ENCODE measurements around the gene AOPEP.
A peak's percentile ranks its signal among the peaks of the same experiment; 100 is the strongest.
"Not testable (repeated sequence)": the region's sequence is repeated elsewhere in the genome, so short reads cannot be mapped to it uniquely, and the experiment has no call there.

Gene AOPEP

GRCh38 chr9:94867842-94868312, 141.4 kb downstream of the AOPEP start:
- DNase-seq (ENCODE audit: low read depth in 2 of 2, low spot score in 1 of 2) = no peak

DNA sequence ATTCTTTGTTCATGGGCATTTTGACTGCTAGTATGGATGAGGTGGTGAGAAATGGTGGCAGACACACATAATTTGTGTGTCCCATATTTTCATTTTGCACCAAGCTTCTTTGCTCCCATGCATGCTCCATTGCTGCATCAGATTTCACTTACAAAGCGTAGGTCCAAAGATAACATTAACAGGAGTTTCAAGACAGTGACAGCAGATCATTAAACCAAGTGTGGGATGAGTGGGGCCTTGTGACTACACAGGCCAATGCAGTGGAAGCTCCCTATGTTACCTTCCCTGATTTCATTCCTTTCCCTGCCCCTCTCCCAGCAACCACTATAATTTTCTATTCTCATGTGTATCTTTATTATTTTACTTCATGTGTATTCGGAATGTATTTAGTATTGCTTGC, 142.0 kb downstream of the AOPEP start:
- no peak for DNase-seq (ENCODE audit: low read depth in 2 of 2, low spot score in 1 of 2)

GRCh38 chr9:94869415-94869843, 142.9 kb downstream of the AOPEP start:
- no peak for DNase-seq (ENCODE audit: low read depth in 2 of 2, low spot score in 1 of 2)

- DNase-seq (ENCODE audit: low read depth in 2 of 2, low spot score in 1 of 2) = no peak
Observed at GRCh38 chr9:94870465-94870792, 143.9 kb downstream of the AOPEP start.

DNA sequence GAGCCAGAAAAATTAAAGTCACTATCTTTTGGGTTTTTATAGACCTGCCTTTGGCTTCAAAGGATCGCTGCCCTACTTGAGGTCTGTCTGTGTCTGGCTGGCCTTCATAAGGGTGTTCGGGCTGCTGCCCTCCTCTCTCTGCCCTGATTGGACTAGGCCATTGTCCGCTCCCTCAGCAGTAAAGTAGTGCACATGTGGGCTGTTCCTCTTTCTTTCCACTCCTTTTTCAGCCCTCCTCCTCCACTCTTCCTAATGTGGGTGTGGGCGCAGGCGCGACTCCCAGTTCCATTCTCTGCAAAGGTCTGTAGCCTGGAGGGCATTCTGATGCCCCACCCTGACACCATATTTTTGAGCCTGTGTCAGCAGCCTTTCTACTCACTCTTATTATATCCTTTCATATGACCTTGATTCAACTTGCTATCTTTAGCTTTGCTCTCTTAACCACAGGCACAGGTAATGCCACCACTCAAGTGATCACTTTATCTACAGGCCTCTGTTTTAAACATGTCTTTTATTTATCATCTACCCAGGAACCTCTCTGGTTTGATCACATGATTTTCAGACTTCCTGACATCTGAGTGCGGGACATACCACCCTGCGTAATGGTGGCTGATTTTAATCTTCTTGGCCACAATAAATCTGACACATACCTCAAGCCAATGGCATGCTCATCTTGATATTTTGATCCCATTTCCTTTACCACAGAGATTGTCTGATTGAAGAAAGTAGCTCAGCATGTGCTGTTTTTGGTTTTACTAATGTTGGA, 144.5 kb downstream of the AOPEP start:
- DNase-seq (ENCODE audit: low read depth in 2 of 2, low spot score in 1 of 2) = peak in 1 of 2 donors; percentile 7

DNA sequence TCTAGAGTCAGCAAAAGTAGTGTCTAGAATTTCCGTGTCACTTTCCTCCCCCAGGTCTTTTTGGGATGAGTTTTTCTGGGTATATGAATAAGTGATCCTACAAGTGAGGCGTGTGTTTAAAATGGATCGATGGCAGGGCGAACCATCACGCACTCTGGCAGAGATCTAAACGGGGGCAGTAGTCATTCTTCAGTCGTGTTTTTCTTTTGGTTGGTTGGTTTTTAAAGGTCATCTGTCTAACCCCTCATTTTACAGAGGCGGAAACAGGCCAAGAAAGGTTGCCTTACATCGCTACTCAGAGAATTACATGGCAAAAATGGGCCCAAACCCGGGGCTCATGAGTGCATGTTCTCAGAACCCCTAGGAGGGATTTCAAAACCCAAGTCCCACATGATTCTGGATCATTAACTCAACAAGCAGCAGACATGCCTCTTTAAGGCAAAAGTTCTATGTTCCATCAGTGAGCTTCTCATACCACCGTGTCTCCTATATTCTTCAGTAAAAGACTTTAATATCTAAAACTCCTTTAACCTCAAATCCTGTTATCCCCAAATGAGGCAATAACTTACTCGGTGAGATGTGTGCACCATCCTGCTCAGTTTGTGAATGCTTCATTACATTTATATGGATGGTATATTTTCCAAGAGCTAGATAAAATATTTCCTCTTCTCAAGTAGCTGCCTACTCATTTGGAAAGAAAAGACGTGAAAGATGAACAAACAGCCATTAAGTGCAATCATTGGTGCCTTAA, 145.8 kb downstream of the AOPEP start:
- DNase-seq (ENCODE audit: low read depth in 2 of 2, low spot score in 1 of 2) = no peak

DNA sequence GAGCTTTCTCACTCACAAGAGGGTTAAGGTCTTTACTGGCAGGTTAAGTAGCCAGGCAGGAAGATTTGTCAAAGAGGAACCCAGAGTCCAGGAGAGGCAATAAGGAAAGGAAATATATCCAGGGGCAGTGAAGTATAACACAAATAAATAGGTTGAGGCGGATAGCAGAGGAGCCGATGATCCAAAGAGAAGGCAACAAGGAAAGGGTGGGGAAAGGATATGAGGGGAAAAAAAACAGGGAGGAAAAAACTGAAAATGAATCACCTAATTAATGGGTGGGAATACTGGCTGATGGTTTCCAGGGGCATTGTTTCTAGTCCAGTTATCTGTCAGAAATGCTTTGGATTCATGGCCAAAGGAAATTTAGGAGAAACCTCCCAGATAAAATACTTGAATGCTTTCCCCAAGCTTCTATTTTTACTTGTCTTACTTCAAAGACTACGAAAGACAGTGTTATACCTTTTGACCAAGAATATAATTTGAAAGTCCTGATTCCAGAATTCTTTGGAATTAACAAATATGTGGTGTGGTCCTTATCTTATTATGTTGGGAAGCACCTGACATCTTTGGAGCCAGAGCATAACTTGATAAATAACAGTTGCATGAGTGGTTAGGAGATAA, 146.5 kb downstream of the AOPEP start:
- no peak for DNase-seq (ENCODE audit: low read depth in 2 of 2, low spot score in 1 of 2)

DNA sequence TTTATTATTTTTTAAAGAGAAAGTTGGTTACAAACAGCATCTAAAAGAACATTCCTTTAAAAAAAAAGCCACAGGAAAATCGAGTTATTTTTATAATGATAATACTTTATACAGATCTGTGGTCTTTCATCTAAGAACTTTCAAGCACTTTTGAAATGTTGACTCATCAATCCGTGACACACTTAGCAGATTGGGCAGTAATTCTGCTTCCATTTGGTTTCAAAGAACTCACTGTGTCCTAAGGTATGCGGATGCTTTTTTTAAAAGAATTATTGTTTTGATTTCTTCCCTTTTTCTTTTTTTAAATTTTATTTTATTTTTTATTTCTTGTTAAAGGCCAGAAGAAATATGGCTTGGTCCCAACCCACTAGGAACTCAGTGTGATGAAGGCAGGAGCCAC, 147.8 kb downstream of the AOPEP start:
- no peak for DNase-seq (ENCODE audit: low read depth in 2 of 2, low spot score in 1 of 2)

GRCh38 chr9:94875300-94876020, 149.0 kb downstream of the AOPEP start:
- no peak for DNase-seq (ENCODE audit: low read depth in 2 of 2, low spot score in 1 of 2)

DNA sequence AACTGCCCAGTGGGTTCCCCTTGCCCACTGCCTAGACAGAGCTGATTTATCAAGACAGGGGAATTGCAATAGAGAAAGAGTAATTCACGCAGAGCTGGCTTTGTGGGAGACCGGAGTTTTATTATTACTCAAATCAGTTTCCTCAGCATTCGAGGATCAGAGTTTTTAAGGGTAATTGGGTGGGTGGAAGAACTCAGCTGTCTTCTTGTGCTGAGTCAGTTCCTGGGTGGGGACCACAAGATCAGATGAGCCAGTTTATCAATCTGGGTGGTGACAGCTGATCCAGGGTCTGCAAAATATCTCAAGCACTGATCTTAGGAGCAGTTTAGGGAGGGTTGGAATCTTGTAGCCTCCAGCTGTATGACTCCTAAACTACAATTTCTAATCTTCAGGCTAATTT, 152.3 kb downstream of the AOPEP start:
- not testable (repeated sequence) for DNase-seq (ENCODE audit: low read depth in 2 of 2, low spot score in 1 of 2)

- DNase-seq (ENCODE audit: low read depth in 2 of 2, low spot score in 1 of 2) = no peak
Observed at GRCh38 chr9:94879230-94879629, 152.7 kb downstream of the AOPEP start.

DNA sequence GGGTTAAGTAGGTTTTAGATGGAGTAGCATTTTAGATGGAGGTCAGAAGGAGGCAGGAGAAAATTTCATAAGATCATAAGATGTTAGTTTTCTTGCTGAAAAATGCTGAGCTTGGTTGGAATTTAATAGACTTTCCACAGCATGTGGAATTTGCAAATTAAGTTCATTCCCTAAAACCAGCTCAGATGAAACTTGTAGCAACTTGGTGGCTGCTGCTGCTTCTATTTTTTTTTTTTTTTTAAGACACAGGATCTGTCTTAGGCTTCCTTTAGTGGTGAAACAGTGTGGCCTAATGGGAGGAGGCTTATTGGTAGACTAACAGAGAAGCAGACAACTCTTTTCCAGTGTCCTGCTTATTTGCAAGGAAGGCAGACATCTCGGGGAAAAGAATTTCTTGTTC, 154.5 kb downstream of the AOPEP start:
- DNase-seq (ENCODE audit: low read depth in 2 of 2, low spot score in 1 of 2) = no peak

DNA sequence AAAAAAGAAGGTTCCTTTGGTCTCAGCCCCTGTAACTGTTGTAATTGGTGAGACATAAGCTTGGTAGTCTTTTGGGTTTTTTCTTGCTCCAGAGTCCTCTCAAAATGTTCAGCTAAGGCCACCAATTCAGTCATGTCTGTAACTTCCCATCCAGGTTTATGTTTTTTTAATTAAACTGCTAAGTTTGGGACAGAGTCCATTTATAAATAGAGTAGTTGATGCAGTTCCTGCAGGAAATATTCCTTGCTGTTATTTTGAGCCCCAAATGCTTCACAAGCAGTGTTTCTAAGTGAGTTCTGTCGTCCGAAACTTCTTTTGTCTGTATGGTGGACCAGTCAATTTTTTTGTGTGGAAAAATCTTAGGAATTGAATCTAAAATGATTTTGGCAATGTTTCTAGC, 155.0 kb downstream of the AOPEP start:
- DNase-seq (ENCODE audit: low read depth in 2 of 2, low spot score in 1 of 2) = no peak

DNA sequence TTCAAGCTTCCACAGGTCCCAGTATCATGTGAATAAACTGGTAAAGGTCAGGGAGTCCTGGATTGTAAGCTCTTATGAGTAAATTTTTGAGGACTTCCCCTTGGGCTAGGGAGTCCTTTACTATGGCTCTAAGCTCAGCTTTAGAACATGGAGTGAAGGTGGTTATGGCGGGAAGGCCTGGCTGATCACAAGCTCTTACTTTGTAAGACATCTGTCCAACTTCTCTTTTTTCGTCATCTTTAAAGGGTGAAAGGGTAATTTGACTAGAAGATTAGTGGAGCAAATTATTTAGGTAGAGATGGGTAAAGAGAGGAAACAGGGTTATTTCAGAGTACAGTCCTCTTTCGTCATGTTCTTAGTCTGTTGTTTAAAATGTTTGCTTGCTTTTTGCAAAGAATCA, 155.4 kb downstream of the AOPEP start:
- DNase-seq (ENCODE audit: low read depth in 2 of 2, low spot score in 1 of 2) = no peak

DNA sequence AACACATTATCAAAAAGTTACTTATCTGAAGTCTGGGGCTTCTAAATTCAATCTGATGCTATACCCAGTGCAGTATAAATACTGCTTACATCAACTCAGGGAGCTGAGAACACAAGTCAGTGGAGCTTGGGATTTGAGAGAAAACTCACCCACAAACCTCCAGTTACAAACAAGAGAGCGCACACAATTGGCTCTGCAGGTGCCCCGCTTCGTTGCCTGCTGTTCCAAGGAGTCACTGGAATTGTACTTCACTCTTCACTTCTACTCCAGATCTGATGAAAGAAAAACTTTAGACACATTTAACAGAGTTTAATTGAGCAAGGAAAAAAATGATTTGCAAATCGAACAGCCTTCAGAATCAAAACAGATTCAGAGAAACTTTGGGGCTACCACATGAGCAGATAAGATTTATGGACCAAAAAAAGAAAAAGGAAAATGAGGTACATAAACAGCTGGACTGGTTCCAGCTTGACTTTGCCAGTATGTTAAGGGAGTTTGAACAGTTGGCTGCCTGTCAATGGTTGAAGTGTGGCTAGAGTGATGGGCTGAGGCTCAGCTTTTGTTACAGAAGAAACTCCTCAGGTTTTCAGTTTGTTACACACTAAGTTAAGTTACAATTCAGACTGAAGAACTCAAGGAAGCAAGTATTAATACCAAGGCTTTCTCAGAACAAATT, 156.6 kb downstream of the AOPEP start:
- no peak for DNase-seq (ENCODE audit: low read depth in 2 of 2, low spot score in 1 of 2)

GRCh38 chr9:94885854-94886447, 159.5 kb downstream of the AOPEP start:
- DNase-seq (ENCODE audit: low read depth in 2 of 2, low spot score in 1 of 2) = no peak

- no peak for DNase-seq (ENCODE audit: low read depth in 2 of 2, low spot score in 1 of 2)
Observed at GRCh38 chr9:94887721-94888120, 161.2 kb downstream of the AOPEP start.

DNA sequence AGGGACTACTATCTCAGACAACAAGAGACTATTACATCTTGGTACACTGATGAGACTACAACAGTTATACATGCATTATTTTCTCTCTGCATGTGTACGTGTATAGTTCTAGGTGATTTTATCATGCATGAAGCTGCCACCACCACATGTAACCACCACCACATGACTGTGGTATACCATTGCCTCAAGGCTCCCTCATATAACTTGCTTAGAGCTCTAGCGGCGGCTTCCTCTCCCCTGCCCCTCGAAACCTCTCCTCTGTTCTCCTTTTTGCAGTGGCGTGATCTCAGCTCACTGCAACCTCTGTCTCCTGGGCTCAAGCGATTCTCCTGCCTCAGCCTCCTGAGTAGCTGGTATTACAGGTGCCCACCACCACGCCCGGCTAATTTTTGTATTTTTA, 162.3 kb downstream of the AOPEP start:
- DNase-seq (ENCODE audit: low read depth in 2 of 2, low spot score in 1 of 2) = no peak

DNA sequence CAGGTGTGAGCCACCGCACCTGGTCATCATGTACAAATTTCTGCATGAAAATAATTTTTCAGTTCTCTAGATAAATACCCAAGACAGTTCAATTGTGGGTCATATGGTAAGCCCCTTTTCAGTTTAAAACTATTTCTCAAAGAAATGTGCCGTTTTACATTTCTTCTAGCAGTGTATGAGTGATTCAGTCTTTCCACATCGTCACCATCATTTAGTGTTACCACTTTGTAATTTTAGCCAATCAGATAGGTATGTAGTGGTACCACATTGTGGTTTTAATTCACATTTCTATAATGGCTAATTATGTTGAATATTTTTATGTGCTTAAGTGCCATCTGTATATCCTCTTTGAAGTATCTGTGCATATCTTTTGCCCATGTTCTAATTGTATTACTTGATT, 163.1 kb downstream of the AOPEP start:
- DNase-seq (ENCODE audit: low read depth in 2 of 2, low spot score in 1 of 2) = no peak

DNA sequence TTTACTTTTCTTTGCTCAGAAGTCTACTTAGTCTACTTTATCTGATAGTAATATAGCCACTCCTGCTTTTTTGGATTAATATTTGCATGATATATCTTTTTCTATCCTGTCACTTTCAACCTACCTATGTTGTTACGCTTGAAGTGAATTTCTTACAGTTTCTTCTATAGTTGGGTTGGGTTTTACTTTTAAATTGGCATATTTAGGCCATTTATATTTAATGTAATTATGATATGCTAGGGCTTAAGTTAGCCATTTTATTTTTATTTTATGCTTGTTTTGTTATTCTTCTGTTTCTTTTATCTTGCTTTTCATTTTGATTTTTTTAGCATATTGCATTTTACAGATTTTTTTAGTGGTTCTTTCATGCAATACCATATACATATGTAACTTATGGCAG, 164.7 kb downstream of the AOPEP start:
- DNase-seq (ENCODE audit: low read depth in 2 of 2, low spot score in 1 of 2) = no peak

DNA sequence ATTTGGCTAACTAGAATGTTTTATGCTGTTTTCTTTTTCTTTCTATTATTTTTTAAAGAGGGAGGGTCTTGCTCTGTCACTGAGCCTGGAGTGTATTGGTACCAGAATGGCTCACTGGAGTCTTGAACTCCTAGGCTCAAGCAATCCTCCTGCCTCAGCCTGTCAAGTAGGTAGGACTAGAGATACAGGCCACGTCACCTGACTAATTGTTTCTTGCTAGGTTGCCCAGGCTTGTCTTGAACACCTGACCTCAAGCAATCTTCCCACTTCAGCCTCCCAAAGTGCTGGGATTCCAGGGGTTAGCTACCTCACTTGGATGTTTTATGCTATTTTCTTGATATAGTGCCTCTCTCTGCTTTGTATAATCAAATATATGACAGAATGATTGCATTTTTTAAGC, 166.2 kb downstream of the AOPEP start:
- DNase-seq (ENCODE audit: low read depth in 2 of 2, low spot score in 1 of 2) = no peak
